KOPT-K1 (cell line): ENCODE results near the gene DNM1.

ENCODE experiments used
- H3K27ac ChIP-seq: fragments of 200-600 bp; sonication (generic); 2 replicates; pipeline ENCODE4 v1.5.1; 2016; ENCODE audit warnings: antibody characterized with exemption, mild to moderate bottlenecking, low read depth, low read length; ENCODE audit not compliant: poor library complexity, severe bottlenecking
- H3K36me3 ChIP-seq: fragments of 200-600 bp; sonication (generic); 2 replicates; pipeline ENCODE4 v1.5.1; 2017; ENCODE audit warnings: antibody characterized with exemption, mild to moderate bottlenecking, low read length, moderate library complexity; ENCODE audit not compliant: insufficient read depth
- H3K9me3 ChIP-seq: fragments of 200-600 bp; sonication (generic); 2 replicates; pipeline ENCODE4 v1.5.1; 2017; ENCODE audit warnings: antibody characterized with exemption, low read length, mild to moderate bottlenecking; ENCODE audit not compliant: insufficient read depth, poor library complexity, severe bottlenecking

Gene DNM1

DNA sequence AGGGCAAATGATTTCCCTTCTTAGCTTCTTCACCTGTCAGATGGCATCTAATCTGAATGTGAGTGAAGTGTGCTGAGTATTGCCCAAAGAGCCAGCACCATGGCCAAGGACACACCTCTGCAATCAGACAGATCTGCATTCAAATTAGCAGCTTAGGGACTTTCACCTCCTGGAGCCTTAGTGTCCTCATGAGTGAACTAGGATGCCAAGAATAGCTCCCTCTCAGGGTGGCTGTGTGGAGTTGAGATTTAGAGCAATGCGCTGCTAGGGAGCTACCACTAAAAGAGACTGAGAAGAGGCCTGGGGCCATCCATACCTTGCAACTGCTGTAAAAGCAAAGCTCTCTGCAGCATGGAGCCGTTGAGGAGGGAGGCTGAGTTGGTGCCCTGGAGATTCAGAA, 13.2 kb upstream of the DNM1 start:
- H3K27ac ChIP-seq, result peak overlapping the region; percentile 67
- peaks cover 34% of the 10 kb centered on the region for H3K36me3 ChIP-seq
- H3K9me3 ChIP-seq, result no peaks in the 10 kb centered on the region

GRCh38 chr9:128190516-128191405, 12.4 kb upstream of the DNM1 start:
- H3K9me3 ChIP-seq, result no peaks in the 10 kb centered on the region
- peaks cover 26% of the 10 kb centered on the region for H3K36me3 ChIP-seq
- H3K27ac ChIP-seq, result peak overlapping the region; percentile 67

DNA sequence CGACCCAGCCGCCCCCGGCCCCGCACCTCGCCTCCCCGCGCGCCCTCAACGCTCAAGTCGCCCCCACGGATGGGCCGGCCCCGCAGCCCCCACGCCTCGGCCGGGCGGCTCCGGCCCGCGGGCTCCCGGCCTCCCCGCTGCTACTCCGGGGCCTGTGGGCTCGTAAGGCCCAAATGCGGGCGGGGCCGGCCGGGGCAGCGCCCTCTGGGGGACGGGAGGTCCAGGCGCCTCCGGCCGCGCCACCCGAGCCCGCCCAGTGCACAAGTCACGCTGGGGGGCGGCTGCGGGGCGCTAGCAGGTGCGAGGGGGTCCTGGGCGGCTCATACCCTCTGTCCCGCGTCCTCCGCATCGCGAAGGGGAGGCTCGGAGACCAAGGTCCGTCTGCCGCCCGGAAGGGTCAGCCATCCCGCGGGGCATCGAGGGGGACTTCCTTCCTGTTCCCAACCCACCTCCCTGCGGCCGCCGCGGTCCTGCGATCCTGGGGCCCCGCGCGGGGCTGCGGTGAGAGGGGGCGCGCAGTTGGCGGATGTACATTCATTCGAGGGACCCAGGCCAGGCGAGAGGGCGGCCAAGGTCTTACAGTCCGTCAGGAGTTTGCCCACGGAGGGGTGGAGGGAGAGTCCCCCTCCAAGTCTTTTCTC, 11.7 kb upstream of the DNM1 start, which contains the start of gene CIZ1:
Gene CIZ1 (minus strand): TSS at position 167 of the 641 bp plus-strand sequence. CDS start 715 bp downstream, outside the sequence.
- no peaks in the 10 kb centered on the region for H3K9me3 ChIP-seq
- H3K36me3 ChIP-seq, result peaks cover 18% of the 10 kb centered on the region
- H3K27ac ChIP-seq, result peak within 1 kb of the TSS; percentile 67

DNA sequence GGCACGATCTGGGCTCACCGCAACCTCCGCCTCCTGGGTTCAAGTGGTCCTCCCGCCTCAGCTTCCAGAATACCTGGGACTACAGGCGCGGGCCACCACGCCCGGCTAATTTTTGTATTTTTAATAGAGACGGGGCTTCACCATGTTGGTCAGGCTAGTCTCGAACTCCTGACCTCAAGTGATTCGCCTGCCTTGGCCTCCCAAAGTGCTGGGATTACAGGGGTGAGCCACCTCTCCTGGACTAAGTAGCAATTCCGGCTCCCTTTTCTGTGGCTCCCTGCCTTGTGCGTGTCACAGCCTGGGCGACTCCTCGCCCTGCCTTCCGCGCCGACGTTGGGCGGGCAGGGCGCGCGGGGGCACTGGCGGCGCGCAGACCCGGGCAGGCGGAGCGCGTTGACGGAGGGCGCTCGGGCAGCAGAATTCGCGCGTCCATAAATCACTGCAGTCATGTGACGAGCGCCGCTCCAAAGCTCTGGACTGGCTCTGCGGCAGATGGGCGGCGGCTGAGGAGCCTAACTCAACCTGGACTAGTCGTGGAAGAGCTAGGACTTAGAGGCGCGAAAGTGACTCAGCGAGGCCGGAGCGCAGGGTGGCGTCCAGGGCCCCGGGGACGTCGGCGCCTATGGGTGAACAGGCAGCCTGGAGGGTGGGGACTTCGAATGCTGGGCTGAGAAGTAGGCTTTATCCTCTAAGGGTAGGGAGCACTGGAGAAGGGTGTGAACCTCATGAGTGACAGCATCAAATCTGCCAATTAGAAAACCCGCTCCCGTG, 10.4 kb upstream of the DNM1 start:
- no peaks in the 10 kb centered on the region for H3K9me3 ChIP-seq
- no peak overlapping the region for H3K27ac ChIP-seq

DNA sequence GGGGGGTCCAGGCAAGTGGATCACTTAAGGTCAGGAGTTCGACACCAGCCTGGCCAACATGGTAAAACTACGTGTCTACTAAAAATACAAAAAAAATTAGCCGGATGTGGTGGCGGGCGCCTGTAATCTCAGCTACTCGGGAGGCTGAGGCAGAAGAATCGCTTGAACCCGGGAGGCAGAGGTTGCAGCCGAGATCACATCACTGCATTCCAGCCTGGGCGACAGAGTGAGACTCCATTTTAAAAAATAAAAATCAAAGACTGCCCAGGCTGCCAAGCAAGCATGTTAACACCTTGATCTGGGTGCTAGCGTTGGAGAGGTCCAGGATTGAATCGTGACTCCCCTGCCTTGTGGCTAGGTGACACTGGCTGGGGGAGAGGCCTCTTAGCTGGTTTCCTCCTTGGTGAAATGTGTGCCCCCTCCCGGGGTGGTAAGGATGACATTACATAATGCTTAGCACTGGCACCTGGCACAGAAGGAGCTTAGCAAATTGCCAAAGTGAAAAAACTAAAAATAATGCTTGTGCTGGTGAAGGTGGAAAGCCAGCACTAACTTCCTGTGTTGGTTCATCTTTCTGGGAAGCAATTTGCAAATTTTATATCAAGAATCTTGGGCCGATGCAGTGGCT, 9.6 kb upstream of the DNM1 start:
- H3K27ac ChIP-seq, result no peak overlapping the region
- no peaks in the 10 kb centered on the region for H3K9me3 ChIP-seq
- peaks cover 9% of the 10 kb centered on the region for H3K36me3 ChIP-seq

More for the DNA sequence above, 10.4 kb upstream of the DNM1 start:
- peaks cover 9% of the 10 kb centered on the region for H3K36me3 ChIP-seq

DNA sequence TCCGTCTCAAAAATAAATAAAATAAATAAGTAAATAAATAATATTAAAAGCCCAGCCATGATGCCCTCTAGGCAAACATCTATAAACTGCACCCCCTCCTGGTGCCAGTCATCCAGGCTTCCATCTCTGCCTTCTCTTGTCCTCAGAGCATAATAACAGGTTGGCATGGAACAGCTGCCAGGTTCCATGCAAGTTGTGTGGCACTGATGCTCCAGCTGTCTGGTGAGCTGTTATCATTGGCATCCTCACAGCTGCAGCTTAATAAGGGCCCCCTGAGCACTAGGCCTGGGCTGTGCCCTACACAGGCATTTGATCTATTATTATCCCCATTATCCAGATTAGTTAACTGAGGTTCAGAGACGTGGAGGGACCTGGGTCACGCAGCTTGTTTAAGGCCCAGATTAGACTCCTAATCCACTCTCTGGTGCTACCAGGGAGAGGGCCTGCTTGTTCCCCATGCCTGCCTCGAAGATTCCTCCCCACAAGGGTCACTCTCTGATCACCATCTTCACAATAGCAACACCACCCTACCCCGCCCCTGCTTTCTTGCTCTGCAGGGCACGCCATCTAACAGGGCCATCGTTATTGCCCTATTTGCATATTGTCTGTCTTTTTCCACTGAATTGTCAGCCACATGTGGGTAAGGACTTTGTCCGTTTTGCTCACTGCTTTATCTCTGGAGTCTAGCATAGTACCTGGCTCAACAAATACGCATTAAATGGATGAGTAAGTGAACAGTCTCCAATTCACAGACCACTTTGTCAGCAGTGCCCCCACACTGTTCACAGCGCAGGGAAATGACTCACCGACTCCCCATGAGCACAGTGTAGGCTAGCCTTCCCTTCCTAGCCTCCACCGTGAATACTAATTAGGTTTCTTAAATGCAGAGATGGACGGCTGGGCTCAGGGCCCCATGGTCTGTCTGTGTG, 1.5 kb upstream of the DNM1 start:
- Histone ChIP-seq H3K27ac (no peak overlapping the region), H3K9me3 (no peaks in the 10 kb centered on the region), H3K36me3 (no peaks in the 10 kb centered on the region)

GRCh38 chr9:128202648-128203023, 543 bp upstream of the DNM1 start:
- no peak overlapping the region for H3K27ac ChIP-seq

DNA sequence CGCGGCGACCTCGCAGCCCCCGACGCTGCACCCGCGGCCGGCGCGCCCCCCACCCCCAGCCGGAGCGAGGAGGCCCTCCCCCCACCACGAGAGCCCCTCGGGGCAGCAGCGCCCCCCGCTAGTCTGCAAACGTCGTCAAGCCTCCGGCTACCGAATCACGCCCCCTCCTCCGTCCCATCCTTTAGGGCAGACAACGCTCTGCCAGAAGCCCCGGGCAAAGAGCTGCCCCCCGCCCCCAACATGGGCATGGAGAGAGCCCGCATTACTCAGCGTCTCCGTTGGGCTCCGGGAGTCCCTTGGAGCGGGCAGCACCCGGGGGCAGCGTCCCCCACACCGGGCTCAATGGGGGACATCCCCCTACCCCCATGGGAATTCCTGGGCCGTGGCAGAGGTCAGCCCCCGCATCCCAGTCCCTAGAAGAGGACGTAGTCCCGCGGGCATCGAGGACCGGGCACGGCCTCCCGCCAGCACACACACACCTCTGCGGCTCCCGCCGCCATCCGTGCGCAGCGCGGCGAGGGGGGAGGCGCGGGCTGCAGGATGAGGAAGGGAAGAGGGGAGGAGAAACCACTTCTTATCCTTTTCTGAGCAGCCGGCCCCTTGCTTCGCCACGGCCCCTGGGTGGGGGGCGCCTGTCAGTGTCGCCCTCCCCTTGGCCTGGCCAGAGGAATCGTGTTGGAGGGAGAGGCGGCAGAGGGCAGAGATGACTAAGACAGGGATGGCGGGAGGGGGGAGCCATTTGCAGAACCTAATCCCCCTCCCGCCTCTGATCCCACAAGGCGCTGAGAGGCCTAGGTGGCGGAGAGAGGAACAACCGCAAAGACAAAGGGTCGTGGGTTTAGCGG, 750 bp downstream of the DNM1 start:
- H3K36me3 ChIP-seq, result no peaks in the 10 kb centered on the region
- no peak overlapping the region for H3K27ac ChIP-seq
- H3K9me3 ChIP-seq, result no peaks in the 10 kb centered on the region

More at GRCh38 chr9:128202648-128203023, 543 bp upstream of the DNM1 start:
- Histone ChIP-seq H3K9me3 (no peaks in the 10 kb centered on the region), H3K36me3 (no peaks in the 10 kb centered on the region)

GRCh38 chr9:128204858-128205257, 1.7 kb downstream of the DNM1 start:
- H3K9me3 ChIP-seq, result no peaks in the 10 kb centered on the region
- H3K36me3 ChIP-seq, result no peaks in the 10 kb centered on the region
- no peak overlapping the region for H3K27ac ChIP-seq

- Histone ChIP-seq H3K36me3 (no peaks in the 10 kb centered on the region), H3K27ac (no peak overlapping the region)
Measured at GRCh38 chr9:128205296-128205944, 2.2 kb downstream of the DNM1 start.

DNA sequence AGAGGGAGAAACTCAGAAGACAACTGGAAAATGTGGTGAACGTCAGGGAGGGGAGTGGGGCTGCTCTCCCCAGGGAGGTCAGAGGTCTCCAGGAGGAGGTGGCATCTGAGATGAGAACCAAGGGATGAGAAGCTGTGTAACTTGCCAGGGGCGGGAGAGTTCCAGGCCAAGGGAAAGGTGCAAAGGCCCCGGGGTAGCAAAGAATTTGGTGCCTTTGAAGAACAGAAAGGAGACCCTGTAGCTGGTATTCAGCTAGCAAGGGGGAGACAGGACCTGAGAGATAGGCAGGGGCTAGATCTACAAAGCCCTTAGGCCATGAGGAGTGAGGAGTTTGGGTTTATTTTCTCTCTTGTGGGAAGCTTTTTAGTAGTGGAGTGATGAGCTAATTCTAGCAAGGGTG, 3.3 kb downstream of the DNM1 start:
- Histone ChIP-seq H3K9me3 (no peaks in the 10 kb centered on the region), H3K27ac (no peak overlapping the region), H3K36me3 (no peaks in the 10 kb centered on the region)

More at GRCh38 chr9:128205296-128205944, 2.2 kb downstream of the DNM1 start:
- no peaks in the 10 kb centered on the region for H3K9me3 ChIP-seq

DNA sequence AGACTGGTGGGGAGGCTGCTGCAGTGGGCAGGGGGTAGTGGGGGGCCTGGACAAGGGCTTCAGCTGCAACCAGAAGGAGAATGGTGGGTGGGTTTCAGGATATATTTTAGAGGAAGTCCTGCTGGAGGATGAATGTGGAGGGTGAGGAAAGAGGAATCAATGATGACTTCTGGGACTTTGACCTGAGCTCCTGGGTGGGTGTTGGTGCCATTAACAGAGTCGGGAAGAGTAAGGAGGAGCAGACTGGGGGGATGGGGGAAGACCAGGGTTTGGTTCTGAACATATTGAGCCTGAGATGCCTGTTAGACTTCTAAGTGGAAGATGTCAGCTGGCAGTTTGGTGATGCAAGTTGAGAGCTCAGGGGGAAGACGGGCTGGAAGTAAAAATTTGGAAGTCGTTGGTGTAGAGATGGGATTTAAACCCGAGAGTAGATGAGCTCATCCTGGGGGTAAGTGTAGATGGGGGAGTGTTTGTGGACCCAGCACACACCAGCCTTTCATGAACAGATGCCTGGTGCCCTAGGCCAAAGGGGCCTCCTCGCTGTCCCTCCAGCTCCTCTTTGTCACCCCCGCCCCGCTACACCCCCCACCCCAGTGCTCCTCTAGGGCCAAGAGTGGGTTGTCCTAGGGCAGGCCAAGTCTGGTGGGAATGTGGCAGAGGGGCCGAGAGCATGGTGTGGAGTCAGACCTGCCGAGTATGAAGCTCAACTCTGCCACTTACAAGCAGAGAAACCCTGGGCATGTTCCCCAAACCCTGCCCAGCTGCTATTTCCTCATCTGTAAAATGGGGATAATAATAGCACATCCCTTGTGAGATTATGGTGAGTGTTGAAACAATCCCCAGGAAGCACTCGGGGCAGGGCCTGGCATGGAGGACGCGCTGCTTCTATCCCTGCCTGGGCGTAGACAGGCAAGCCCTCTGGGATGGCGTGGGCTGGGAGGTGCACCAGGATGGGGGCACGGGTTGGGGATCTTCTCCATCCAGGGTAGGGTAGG, 4.0 kb downstream of the DNM1 start:
- H3K36me3 ChIP-seq, result no peaks in the 10 kb centered on the region
- no peak overlapping the region for H3K27ac ChIP-seq
- no peaks in the 10 kb centered on the region for H3K9me3 ChIP-seq
